GM21381 (cell line): ENCODE results near the gene CHST15.
"Not testable (repeated sequence)": the region's sequence is repeated elsewhere in the genome, so short reads cannot be mapped to it uniquely, and the experiment has no call there.

Experiments used
- ATAC-seq: cut with Tn5 transposase; IDR thresholded peaks from one replicate; pipeline ENCODE4 v1.9.1; 2021; ENCODE audit warnings: mild to moderate bottlenecking, moderate library complexity; ENCODE audit not compliant: unreplicated experiment

The CHST15 gene

GRCh38 chr10:124124123-124124768 lies 30.8 kb upstream of the CHST15 start:
- no peak for ATAC-seq

GRCh38 chr10:124123156-124123555 lies 29.8 kb upstream of the CHST15 start:
- no peak for ATAC-seq

DNA sequence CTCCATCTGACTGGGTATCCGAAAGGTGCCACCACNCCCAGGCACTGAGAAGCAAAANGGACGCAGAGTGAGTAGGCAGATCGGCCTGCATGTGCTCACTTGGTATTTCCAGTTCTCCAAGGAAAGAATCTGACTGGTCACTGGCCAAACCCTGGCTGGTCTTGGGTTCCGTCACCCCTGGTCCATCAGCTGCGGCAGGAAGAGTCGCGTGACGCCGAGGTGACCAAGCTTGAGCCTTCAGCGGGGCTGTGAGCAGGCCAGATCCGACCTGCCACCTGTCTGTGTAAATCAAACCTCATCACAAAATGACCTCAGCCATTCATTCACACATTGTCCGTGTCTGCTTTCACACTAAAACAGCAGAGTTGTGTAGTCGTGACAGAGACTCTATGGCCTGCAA lies 28.8 kb upstream of the CHST15 start:
- no peak for ATAC-seq

GRCh38 chr10:124120410-124121061 lies 27.1 kb upstream of the CHST15 start:
- ATAC-seq = no peak

DNA sequence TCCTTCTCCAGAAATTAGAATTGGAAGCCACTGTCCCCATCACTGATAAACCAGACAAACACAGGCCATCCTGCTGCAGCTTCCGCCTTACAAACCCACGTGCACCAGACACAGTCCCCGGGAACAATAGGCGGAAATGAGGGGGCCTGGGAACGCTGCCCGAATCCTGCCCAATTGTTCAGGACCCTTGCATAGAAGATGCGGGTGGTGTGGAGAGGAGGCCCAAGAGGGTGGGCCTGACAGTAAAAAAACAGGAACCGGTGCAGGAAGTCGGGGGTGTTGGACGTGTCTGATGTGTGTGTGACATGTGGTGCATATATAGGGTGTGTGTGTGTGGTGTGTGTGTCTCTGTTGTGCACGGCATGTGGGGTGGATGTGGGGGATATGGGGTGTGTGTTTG lies 26.5 kb upstream of the CHST15 start:
- no peak for ATAC-seq

DNA sequence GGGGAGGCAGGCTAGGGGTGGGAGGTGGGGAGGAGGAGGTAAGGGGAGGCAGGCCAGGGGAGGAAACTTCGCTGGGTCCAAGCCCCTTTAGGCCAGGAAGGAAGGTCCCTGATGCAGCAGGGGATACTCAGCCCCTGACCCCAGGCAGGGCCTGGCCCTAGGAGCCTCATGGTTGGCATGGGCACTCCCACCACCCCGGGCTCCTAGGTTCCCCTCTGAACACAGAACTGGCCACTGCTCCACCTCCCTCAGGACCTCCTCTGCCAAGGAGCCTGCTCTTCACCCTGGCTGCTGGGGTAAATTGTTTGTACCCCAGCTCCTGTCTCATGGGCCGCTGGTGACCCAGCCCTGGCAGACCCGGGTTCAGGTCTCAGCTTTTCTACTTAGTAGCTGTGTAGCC lies 25.8 kb upstream of the CHST15 start:
- ATAC-seq = no peak

DNA sequence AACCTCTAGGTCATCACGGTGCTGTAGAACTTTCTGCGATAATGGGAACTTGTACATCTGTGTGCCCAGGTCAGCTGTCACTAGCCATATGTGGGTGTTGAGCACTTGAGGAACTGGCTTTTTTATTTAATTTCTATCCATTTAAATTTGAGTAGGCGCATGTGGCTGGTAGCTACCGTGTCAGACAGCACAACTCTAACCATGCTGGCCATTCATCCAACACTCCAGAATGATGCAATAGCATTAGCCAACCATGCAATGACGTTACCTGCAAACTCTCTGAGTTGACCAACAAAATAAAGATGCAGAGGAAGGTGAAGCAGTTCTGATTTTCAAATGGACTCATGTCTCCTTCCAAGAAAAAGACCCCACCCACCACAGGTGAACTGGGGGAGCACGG lies 24.4 kb upstream of the CHST15 start:
- no peak for ATAC-seq

GRCh38 chr10:124117511-124117785 lies 24.1 kb upstream of the CHST15 start:
- ATAC-seq = no peak

- ATAC-seq = no peak
Measured at GRCh38 chr10:124116771-124117510, 23.5 kb upstream of the CHST15 start.

- no peak for ATAC-seq
Measured at GRCh38 chr10:124114696-124115095, 21.3 kb upstream of the CHST15 start.

GRCh38 chr10:124112891-124113580 lies 19.6 kb upstream of the CHST15 start:
- no peak for ATAC-seq

GRCh38 chr10:124110882-124111281 lies 17.5 kb upstream of the CHST15 start:
- no peak for ATAC-seq

DNA sequence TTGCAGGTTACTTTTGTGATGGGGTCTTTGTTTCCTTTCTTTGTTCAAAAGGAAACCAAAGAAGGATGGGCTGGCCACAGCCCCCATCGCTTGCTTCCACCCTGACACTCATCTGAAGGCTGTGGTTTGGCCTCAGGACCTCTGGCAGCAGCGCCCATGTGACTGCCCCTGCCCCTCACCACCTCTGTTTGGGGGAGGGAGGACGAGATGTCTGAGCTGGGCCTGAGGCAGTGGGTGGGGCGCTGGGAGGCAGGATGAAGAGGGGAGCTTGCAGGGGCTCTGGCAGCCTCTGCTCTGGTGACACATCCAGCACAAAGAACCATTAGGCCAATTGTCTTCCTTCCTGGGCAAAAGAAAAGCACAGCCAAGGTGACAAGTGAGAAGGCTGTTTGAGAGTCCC lies 15.9 kb upstream of the CHST15 start:
- ATAC-seq = no peak

GRCh38 chr10:124107072-124107471 lies 13.7 kb upstream of the CHST15 start:
- no peak for ATAC-seq

DNA sequence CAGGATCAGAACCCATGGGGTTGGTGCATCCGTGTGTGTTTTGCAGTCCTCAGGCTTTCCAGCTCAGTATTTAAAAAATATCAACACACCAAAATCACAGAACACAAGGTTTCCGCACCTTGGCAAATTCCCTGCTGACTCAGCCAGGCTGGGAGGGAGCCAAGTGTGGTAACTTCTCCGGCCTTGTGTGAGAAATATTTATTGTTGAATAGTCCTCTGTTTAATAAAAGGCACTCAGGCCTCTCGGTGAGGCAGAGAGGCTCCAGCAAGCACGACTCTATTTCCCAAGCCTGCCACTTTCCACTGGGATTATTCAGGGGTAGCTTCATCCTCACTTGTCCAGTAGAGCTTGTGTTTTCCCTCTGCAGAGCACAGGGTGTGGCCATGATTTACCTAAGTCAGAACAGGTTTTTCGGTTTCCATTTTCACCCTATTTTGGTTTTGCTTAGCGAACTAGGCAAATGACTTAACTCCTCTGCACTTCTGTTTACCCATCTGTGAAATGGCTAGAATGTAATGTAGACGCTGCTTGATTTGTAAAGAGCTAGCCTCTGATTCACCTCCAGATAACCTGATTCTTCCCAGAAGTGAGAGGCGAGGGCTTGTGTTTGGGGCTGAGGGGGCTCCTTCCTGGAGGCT lies 13.0 kb upstream of the CHST15 start:
- ATAC-seq = peak; percentile 95

GRCh38 chr10:124105594-124105993 lies 12.2 kb upstream of the CHST15 start:
- no peak for ATAC-seq

GRCh38 chr10:124105045-124105444 lies 11.6 kb upstream of the CHST15 start:
- no peak for ATAC-seq

DNA sequence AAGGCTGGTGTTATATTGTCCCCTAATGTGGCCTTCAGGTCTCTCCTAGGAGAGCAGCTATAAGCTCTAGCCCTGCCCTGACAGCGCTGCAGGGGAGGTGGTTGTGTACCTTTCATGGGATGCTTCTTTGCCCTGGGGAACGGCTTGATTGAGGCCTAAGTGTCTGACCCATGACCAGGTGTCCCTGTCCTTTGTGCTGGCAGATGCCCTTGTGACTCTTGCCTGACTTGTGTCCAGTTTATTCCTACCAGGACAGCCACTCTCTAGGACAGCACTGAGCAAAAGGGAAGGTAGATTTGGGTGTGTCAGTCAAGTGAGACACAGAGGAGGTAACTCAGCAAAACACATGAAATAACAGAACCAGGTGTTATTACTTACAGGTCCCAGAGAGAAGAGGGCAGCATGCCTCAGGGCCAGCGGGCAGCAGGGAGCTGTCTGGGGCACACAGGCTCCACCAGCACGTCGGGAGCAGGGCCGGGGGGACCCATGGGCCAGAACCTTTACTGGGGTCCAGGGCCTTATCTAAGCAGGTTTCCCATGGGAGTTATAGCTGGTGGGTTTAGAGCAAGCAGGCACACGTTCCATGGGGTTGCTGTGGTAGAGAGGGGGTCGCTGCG lies 10.7 kb upstream of the CHST15 start:
- ATAC-seq = no peak

GRCh38 chr10:124101351-124101750 lies 8.0 kb upstream of the CHST15 start:
- no peak for ATAC-seq

DNA sequence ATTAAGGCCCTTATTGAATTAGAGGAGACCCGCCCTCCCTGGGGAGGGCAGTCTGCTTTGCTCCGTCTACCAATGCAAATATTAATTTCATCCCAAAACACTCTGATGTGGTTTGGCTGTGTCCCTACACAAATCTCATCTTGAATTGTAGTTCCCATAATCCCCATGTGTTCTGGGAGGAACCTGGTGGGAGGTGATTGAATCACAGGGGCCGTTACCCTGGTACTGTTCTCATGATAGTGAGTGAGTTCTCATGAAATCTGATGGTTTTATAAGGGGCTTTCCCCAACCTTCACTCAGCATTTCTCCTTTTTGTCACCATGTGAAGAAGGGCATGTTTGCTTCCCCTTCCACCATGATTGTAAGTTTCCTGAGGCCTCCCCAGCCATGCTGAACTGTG lies 7.3 kb upstream of the CHST15 start:
- ATAC-seq = not testable (repeated sequence)

GRCh38 chr10:124100124-124100523 lies 6.7 kb upstream of the CHST15 start:
- no peak for ATAC-seq
